DMS 273 treated with DMSO at 0.1 percent for 48 hours (cell line): ENCODE data around the gene TBATA.
"Not testable (repeated sequence)": the region's sequence is repeated elsewhere in the genome, so short reads cannot be mapped to it uniquely, and the experiment has no call there.

Experiments used
- DNase-seq: peaks from one replicate; lab custom pipeline; 2025; lab: John Stamatoyannopoulos, UW

TBATA gene

GRCh38 chr10:70779088-70779487 lies 6.1 kb downstream of the TBATA start:
- no peak for DNase-seq

- DNase-seq: no peak
Observed at GRCh38 chr10:70778267-70778924, 6.8 kb downstream of the TBATA start.

GRCh38 chr10:70777063-70777875 lies 7.9 kb downstream of the TBATA start:
- no peak for DNase-seq

- no peak for DNase-seq
Observed at GRCh38 chr10:70776455-70777005, 8.6 kb downstream of the TBATA start.

- DNase-seq: no peak
Observed at GRCh38 chr10:70775679-70776454, 9.3 kb downstream of the TBATA start.

- DNase-seq: no peak
Observed at GRCh38 chr10:70774810-70775678, 10.1 kb downstream of the TBATA start.

- no peak for DNase-seq
Observed at GRCh38 chr10:70773965-70774809, 11.0 kb downstream of the TBATA start.

GRCh38 chr10:70773461-70773860 lies 11.7 kb downstream of the TBATA start:
- no peak for DNase-seq

- no peak for DNase-seq
Observed at GRCh38 chr10:70772627-70773026, 12.6 kb downstream of the TBATA start.

GRCh38 chr10:70771311-70772194 lies 13.6 kb downstream of the TBATA start:
- no peak for DNase-seq

- DNase-seq: not testable (repeated sequence)
Observed at GRCh38 chr10:70770516-70770915, 14.7 kb downstream of the TBATA start.

- no peak for DNase-seq
Observed at GRCh38 chr10:70770001-70770400, 15.2 kb downstream of the TBATA start.

GRCh38 chr10:70769121-70769520 lies 16.1 kb downstream of the TBATA start:
- no peak for DNase-seq

GRCh38 chr10:70768026-70768685 lies 17.0 kb downstream of the TBATA start:
- not testable (repeated sequence) for DNase-seq

- DNase-seq: no peak
Observed at GRCh38 chr10:70765794-70766594, 19.2 kb downstream of the TBATA start.

- DNase-seq: no peak
Observed at GRCh38 chr10:70763567-70763966, 21.6 kb downstream of the TBATA start.

GRCh38 chr10:70762441-70763175 lies 22.6 kb downstream of the TBATA start:
- no peak for DNase-seq
